PFSK-1 (cell line): ENCODE results near the gene RALGPS1.

Experiments used
- FOXP2 ChIP-seq: optimal IDR thresholded peaks from 2 replicates; pipeline ENCODE3; 2011; ENCODE audit warnings: borderline replicate concordance, control low read depth, inconsistent platforms; ENCODE audit not compliant: insufficient read depth; ENCODE audit errors: extremely low read length, extremely low read depth
- POLR2AphosphoS5 ChIP-seq: IDR thresholded peaks from 2 replicates; pipeline ENCODE4 v1.6.1; 2012; ENCODE audit warnings: low read depth, mild to moderate bottlenecking, control low read depth, low read length, moderate library complexity
- REST ChIP-seq, 2 experiments: IDR thresholded peaks; 2 replicates each; pipeline versions ENCODE4 v1.6.1 to v1.8.0; 2011 to 2012; ENCODE audit warnings: low read depth in 2 of 2, low read length in 2 of 2, control low read depth in 1 of 2, inconsistent platforms in 1 of 2, mild to moderate bottlenecking in 1 of 2, moderate library complexity in 1 of 2; ENCODE audit not compliant: insufficient read depth in 1 of 2
- SIN3A ChIP-seq: IDR thresholded peaks from 2 replicates; pipeline ENCODE4 v1.6.1; 2012; ENCODE audit warnings: mild to moderate bottlenecking, low read length, moderate library complexity, borderline replicate concordance; ENCODE audit not compliant: insufficient read depth
- TAF1 ChIP-seq: IDR thresholded peaks from 2 replicates; pipeline ENCODE4 v1.6.1; 2012; ENCODE audit warnings: low read length, control low read depth, borderline replicate concordance; ENCODE audit not compliant: insufficient read depth

The RALGPS1 gene

DNA sequence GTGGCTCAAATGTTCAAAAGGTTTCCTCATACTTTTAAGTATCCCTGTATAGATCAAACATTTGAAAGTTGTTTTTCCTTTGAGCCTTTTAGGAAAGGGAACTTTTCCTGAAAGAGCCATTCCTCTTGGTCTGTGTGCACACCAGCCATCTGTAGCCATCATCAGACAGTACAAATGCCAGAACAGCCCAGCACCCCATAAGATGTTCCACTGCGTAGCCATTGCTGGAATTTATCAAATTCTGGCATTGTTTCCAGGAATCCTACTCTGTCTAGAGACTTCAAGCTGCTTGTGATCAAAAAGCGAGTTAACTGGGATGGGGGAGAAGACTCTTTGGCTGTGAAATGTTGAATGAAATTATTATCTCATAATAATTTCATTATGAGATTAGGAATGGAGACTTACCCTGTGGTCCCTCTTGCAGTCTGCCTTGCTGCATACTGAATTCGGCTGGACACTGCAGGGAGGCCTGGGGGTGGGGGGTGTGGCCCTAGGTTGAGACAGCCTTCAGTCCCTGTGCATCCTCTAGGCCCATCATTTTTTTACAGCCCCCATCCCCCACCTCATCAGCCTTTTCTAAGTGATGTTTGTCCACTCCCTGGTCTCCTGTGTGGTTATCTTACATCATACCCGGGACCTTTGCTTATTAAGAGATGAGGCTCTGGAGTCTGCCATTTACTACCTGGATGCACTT, 99.8 kb downstream of the RALGPS1 start:
- TF ChIP-seq REST (IDR thresholded peaks at IDR 0.05; ENCODE audit: insufficient read depth in 1 of 2, low read depth in 2 of 2, low read length in 2 of 2) (no peak), POLR2AphosphoS5 (no peak), TAF1 (no peak), SIN3A (no peak), FOXP2 (no peak)

GRCh38 chr9:127014910-127015540, 100.4 kb downstream of the RALGPS1 start:
- TF ChIP-seq FOXP2 (no peak), REST (IDR thresholded peaks at IDR 0.05; ENCODE audit: insufficient read depth in 1 of 2, low read depth in 2 of 2, low read length in 2 of 2) (no peak), SIN3A (no peak), TAF1 (no peak), POLR2AphosphoS5 (no peak)

GRCh38 chr9:127015921-127016512, 101.4 kb downstream of the RALGPS1 start:
- no peak for TF ChIP-seq TAF1
- TF ChIP-seq POLR2AphosphoS5 = no peak
- no peak for TF ChIP-seq SIN3A
- TF ChIP-seq FOXP2 = no peak
- no peak for TF ChIP-seq REST (IDR thresholded peaks at IDR 0.05; ENCODE audit: insufficient read depth in 1 of 2, low read depth in 2 of 2, low read length in 2 of 2)

DNA sequence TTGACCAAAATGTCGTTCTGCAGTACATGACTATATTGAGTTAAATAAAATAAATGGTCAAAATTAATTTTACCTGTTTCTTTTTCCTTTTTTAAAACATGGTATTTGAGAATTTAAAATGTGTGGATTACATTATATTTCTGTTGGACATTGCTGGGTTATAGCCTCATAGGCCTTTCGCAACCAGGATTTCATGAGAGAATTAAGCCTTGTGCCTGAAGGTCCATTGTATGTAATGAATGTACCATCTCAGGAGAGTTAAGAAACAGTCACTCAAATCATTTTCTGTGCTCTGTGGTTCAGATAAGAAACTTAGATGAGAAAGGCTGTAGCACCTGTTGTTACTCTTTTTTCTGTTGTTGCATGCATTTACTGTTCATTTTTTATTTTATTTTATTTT, 104.4 kb downstream of the RALGPS1 start:
- TF ChIP-seq TAF1 (no peak), SIN3A (no peak), POLR2AphosphoS5 (no peak)

DNA sequence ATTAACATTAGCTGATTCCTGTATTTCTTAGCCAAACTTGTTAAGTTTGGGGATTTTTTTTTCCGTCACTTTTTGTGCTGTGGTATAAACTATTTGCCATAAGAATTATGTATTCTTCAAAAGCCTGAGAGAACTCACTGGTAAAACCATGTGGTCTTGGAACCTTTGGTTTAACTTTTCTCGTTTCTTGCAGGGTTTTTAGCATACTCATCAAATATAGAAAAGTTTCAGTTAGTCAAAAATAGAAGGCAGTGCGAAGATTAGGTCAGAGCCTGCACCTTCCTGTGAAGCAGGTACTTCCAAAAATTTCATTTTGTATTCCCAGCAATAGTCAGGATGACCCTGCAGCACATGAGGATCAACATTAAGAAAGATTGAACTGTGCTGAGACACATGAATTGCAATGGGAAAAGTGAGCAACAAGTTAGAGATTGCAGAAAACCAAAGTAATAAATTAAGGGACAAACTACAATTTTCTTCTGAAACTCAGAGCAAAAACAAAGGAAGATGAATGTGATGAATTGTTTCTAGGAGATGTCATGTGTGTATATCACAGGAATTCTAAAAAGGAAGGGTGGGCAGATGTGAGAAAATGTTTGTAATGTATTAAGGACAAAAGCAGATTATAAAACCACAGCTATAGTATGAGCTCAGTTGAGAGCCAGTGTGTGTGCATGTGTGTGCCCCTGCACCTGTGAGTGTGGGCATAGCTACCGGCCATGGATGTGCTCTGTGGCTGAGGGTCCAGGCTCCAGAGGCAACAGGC, 105.6 kb downstream of the RALGPS1 start:
- TF ChIP-seq POLR2AphosphoS5 (no peak), SIN3A (no peak), TAF1 (no peak), REST (IDR thresholded peaks at IDR 0.05; ENCODE audit: insufficient read depth in 1 of 2, low read depth in 2 of 2, low read length in 2 of 2) (no peak), FOXP2 (no peak)
